Measurements from ENCODE around the gene ATP10A. TPM values are rescaled to one million over a fixed set of nuclear protein-coding genes. Genes with fewer than 3 reads are reported as not detected.
A peak's percentile ranks its signal among the peaks of the same experiment; 100 is the strongest.

The ATP10A gene
- total and polyA plus RNA-seq, 8 donors, result 0.04 to 1.2 (median 0.41) TPM

DNA sequence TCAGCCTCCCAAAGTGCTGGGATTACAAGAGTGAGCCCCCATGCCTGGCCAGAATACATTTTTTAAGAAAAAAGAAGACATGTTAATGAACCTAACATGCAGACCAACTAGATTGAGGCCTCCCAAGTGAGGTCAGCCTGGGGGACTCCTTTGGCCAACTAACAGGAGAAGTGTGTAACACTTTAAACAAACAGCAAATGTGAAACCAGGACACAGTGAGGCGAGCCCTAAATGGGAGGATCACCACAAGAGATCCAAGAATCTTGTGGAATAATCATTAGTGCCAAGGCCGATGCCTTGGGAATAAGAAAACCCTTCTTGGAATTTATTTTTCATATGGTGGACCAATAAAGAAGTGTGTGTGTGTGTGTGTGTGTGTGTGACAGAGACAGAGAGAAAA lies 73.9 kb downstream of the ATP10A start:
- DNase-seq (peak in 1 of 6 donors; percentile 0), ATAC-seq (peak in 2 of 4 donors; percentile 17 to 39), FAIRE-seq (no peak)
- no peak overlapping the region for H3K4me3 ChIP-seq
- no peaks in the 10 kb centered on the region for H3K27me3 ChIP-seq
- no peaks in the 10 kb centered on the region for H3K4me1 ChIP-seq
- WGBS, 2 donors, result 61 to 71% methylated on average over 2 of the region's 2 CpGs
- TF ChIP-seq, protein P1, sequence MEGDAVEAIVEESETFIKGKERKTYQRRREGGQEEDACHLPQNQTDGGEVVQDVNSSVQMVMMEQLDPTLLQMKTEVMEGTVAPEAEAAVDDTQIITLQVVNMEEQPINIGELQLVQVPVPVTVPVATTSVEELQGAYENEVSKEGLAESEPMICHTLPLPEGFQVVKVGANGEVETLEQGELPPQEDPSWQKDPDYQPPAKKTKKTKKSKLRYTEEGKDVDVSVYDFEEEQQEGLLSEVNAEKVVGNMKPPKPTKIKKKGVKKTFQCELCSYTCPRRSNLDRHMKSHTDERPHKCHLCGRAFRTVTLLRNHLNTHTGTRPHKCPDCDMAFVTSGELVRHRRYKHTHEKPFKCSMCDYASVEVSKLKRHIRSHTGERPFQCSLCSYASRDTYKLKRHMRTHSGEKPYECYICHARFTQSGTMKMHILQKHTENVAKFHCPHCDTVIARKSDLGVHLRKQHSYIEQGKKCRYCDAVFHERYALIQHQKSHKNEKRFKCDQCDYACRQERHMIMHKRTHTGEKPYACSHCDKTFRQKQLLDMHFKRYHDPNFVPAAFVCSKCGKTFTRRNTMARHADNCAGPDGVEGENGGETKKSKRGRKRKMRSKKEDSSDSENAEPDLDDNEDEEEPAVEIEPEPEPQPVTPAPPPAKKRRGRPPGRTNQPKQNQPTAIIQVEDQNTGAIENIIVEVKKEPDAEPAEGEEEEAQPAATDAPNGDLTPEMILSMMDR (IDR thresholded peaks at IDR 0.05), result no peak
- H3K9me3 ChIP-seq, result no peaks in the 10 kb centered on the region
- no peak overlapping the region for H3K27ac ChIP-seq
- no peaks in the 10 kb centered on the region for H3K36me3 ChIP-seq
- intact Hi-C loops (cut with DNase I), result no loop called here

DNA sequence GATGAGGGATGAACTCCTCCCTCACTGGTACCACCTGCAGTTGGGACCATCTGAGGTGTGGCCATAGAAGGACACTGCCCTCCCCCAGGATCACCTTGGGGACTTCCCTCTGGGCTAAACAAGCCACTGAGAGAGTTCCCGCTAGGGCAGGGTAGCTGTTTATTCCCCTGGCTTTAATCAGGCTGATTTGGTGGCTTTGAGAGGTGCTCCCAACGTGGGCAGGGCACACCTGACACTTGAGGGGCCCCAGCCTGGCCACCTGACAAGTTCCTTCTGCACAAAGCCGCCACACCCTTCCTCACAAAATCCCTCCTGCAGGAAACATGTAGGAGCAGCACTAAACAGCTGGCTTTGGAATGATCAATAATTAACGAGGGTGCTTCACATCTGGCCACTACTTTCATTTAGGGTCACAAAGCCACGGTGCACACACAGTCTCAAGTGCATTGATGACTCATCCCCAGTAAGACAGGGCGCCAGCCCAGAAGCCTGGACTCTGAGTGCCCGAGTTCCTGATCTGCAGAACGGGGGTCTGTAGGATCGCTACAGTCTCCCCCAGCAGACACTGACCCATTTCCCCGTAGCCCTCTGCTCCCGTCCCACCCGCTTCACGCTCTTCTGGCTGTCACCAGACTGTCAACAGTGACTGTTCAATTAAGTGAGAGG lies 75.1 kb downstream of the ATP10A start:
- Histone ChIP-seq H3K4me1 (no peaks in the 10 kb centered on the region), H3K27ac (no peak overlapping the region)
- intact Hi-C loops (cut with DNase I), result no loop called here

DNA sequence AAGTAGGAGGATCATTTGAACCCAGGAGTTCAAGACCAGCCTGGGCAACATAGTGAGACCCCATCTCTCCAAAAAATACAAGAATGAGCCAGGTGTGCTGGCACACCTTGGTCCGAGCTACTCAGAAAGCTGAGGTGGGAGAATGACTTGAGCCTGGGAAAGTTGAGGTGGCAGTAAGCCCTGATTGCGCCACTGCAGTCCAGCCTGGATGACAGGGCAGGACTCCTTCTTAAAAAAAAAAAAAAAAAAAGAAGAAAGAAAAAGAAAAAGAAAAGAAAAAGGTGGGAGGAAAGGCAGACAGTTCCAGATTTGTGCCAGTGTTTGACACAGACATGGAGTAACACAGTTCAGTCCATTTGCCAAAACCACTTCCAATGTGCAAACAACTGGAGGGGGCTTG lies 75.7 kb downstream of the ATP10A start:
- H3K4me3 ChIP-seq, result no peak overlapping the region
- no peaks in the 10 kb centered on the region for H3K4me1 ChIP-seq
- DNase-seq (peak in 1 of 6 donors; percentile 8), FAIRE-seq (no peak), ATAC-seq (no peak)
- intact Hi-C loops (cut with DNase I), result no loop called here
- H3K27me3 ChIP-seq, result no peaks in the 10 kb centered on the region
- H3K9me3 ChIP-seq, result no peaks in the 10 kb centered on the region
- no peaks in the 10 kb centered on the region for H3K36me3 ChIP-seq
- H3K27ac ChIP-seq, result no peak overlapping the region
- TF ChIP-seq, protein P1 (IDR thresholded peaks at IDR 0.05), result no peak
- WGBS, 2 donors, result 65 to 74% methylated on average over 2 of the region's 2 CpGs

More for the DNA sequence above, 75.1 kb downstream of the ATP10A start:
- Histone ChIP-seq H3K4me3 (no peak overlapping the region), H3K36me3 (no peaks in the 10 kb centered on the region), H3K9me3 (no peaks in the 10 kb centered on the region), H3K27me3 (no peaks in the 10 kb centered on the region)
- FAIRE-seq (no peak), ATAC-seq (peak in 1 of 4 donors; percentile 49), DNase-seq (peak in 1 of 6 donors; percentile 48)
- TF ChIP-seq, protein P1 (IDR thresholded peaks at IDR 0.05), result no peak
- 33 to 52% methylated on average over 13 of the region's 13 CpGs for WGBS, 2 donors

DNA sequence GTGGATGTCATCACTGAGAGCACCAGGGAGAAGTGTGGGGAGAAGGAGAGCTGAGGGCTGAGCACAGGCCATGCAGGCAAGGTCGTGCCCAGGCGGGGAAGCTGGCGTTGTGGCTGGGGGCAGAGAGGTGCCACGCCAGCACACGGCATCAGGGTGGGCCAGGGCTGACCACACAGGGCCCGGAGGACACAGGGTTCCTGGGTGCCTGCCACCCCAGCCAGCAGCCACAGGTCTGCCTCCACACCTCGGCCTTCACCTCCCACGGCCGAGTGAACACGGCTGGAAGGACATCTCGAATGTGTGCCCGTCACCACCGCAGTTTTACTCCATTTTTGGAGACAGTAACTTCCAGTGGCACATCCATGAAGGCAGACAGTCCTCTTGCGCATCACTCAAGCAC lies 77.1 kb downstream of the ATP10A start:
- 76 to 91% methylated on average over 14 of the region's 14 CpGs for WGBS, 2 donors
- no peak for DNase-seq
- intact Hi-C loops (cut with DNase I), result no loop called here
- ATAC-seq, result no peak
- H3K36me3 ChIP-seq, result no peaks in the 10 kb centered on the region
- TF ChIP-seq, protein P1 (IDR thresholded peaks at IDR 0.05), result no peak
- H3K9me3 ChIP-seq, result no peaks in the 10 kb centered on the region
- H3K27me3 ChIP-seq, result no peaks in the 10 kb centered on the region
- H3K27ac ChIP-seq, result no peak overlapping the region
- H3K4me1 ChIP-seq, result no peaks in the 10 kb centered on the region
- no peak for FAIRE-seq
- no peak overlapping the region for H3K4me3 ChIP-seq

DNA sequence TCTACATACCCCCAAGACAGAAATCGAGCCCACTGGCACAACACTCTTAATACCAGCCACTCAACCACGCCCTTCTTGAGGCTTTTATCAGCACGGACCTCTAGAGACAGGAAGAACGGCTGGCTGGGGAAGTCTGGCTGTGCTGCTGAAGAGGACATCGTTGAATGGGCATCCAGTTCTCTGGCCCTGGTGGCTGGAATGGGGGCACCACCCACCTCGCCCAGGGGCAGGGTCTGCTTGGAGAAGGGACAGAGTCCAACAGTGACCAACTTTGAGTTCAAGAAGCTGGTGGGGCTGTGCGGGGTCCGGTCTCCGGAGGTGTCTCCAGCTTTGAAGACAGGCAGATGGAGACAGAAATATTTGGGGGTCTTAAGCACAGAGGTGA lies 77.5 kb downstream of the ATP10A start:
- Histone ChIP-seq H3K4me1 (no peaks in the 10 kb centered on the region), H3K9me3 (no peaks in the 10 kb centered on the region), H3K27me3 (no peaks in the 10 kb centered on the region), H3K36me3 (no peaks in the 10 kb centered on the region), H3K4me3 (no peak overlapping the region), H3K27ac (no peak overlapping the region)
- DNase-seq (no peak), FAIRE-seq (no peak), ATAC-seq (no peak)
- WGBS, 2 donors, result 67 to 70% methylated on average over 9 of the region's 9 CpGs
- intact Hi-C loops (cut with DNase I), result no loop called here
- TF ChIP-seq, protein P1 (IDR thresholded peaks at IDR 0.05), result no peak
